Measurements from ENCODE around the gene REXO4.

Gene REXO4, protein sequence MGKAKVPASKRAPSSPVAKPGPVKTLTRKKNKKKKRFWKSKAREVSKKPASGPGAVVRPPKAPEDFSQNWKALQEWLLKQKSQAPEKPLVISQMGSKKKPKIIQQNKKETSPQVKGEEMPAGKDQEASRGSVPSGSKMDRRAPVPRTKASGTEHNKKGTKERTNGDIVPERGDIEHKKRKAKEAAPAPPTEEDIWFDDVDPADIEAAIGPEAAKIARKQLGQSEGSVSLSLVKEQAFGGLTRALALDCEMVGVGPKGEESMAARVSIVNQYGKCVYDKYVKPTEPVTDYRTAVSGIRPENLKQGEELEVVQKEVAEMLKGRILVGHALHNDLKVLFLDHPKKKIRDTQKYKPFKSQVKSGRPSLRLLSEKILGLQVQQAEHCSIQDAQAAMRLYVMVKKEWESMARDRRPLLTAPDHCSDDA

DNA sequence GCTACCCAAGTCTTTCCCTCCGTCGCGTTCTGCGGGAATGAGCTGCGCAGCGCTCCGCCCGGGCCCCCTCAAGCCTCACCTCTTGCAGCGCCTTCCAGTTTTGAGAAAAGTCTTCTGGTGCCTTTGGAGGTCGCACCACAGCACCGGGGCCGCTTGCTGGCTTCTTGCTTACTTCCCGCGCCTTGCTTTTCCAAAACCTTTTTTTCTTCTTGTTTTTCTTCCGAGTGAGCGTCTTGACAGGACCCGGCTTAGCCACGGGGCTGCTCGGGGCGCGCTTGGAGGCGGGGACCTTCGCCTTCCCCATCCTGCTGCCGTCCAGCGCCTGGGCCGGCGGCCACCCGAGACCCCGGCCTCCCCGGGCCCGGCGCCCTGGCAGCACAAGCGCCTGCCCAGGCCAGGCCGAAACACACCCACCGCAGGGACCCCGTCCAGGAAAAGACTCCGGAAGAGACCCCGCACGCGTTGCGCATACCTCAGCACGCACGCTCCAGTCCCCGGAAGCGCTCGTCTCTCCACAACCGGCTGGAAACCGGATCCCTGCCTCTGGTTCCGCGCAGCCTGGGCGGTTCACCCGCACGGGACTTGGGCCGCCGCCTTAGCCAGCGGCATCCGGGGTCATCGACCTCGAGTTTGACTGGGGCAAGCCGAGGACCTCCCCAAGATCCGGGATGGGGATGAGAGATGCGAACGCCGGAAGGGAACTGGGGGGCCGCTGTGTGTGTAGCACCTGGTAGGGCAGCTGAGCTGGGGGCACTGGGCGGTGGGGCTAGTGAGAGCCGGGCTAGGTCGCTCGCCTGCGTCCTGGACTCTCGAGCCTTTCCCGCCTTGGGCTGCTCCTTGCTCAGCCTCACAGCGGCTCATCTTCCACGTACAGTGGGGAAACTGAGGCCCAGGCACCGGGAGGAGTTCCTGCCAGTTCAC is at the start of gene REXO4:
REXO4 (minus strand) TSS at position 470 of the 921 bp plus-strand sequence; CDS start at position 304, 166 bp downstream.
- peak; percentile 92 for DNase-seq (ENCODE audit: low spot score)

DNA sequence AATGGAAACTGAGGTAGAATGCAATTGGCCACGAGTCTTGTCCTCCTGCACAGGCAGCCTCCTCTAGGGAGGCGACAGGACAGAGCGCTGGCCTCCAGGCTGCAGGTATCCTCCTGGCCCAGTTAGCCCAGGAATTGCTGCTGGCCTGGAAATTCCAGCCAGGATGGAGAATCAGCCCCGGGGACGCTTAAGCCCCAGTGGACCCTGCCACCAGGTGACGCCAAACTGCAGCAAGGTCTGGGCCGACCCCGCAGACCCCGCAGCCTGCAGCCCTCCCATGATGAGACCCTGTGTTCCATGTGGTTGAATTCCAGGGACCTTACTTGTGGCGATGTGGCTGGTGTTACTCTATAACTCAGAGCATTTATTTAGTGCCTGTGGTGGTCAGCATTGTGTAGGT is 49.3 kb upstream of the REXO4 start:
- DNase-seq (ENCODE audit: low spot score), result no peak

GRCh38 chr9:133465984-133466383 is 48.2 kb upstream of the REXO4 start:
- DNase-seq (ENCODE audit: low spot score), result no peak

DNA sequence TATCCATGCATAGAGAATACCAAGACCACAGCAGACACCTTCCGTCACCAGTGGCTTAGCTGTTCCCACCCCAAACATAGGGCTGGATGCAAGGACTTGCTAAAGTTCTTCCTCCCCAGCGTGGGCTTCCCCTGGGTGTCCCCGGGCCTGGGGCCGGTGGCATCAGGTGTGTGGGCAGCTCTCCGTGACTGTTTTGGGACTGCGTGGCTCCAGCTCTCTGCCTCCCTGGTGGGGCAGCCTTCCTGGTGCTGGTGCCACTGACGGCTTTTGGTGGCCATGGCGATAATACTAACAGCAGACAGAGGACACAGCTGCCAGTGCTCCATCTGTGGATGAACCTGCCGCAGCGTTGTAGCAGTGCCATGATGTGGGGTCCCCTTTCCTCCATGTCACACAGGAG is 46.8 kb upstream of the REXO4 start:
- DNase-seq (ENCODE audit: low spot score), result no peak

- no peak for DNase-seq (ENCODE audit: low spot score)
These were observed 46.2 kb upstream of the REXO4 start for GRCh38 chr9:133463864-133464615.

DNA sequence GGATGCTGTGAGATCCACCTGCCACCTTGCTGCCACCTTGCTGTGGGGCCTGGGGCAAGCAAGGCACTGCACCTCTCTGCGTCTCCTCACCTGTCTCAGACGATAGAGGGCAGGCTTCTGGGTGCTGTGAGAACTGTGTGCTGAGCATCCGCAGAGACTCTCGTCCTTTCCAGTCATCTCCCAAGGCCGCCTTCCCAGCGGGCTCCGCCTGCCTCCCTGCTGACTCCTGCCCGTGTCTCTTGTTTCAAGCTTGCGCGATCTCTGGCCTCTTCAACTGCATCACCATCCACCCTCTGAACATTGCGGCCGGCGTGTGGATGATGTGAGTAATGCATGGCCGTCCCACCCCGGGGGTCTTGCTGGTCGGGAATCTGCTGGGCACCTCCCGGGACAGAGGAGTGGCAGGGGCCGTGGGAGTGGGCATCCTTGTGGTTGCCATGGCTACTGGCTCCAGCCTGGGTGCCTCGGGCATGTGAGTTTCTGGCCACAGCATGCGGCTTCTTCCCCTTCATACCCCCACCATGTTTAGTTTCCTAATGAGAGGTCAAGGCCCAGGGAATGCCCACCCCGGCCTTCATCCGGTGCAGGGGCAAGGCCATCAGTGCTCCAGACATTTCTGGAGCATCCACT is 45.5 kb upstream of the REXO4 start:
- DNase-seq (ENCODE audit: low spot score), result no peak

DNA sequence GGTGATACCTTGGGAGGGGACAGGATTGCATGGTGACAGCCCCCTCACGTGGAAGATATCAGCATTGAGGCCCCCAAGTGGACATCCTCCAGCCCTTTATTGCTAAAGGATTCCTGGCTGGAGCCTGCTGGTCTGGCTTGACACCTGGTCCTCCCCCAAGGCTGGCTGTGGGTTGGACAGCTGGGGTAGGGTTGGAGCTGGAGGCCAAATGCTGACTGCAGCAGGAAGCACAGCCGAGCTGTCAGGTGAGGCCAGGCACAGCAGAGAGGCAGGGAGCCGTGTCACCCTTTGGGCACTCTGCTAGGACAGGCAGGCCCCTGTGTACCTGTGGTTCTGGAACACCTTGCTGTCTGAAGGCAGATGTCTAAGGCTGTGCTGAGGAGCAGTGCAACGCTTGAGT is 44.2 kb upstream of the REXO4 start:
- no peak for DNase-seq (ENCODE audit: low spot score)

GRCh38 chr9:133460405-133461175 is 42.8 kb upstream of the REXO4 start:
- DNase-seq (ENCODE audit: low spot score), result no peak

DNA sequence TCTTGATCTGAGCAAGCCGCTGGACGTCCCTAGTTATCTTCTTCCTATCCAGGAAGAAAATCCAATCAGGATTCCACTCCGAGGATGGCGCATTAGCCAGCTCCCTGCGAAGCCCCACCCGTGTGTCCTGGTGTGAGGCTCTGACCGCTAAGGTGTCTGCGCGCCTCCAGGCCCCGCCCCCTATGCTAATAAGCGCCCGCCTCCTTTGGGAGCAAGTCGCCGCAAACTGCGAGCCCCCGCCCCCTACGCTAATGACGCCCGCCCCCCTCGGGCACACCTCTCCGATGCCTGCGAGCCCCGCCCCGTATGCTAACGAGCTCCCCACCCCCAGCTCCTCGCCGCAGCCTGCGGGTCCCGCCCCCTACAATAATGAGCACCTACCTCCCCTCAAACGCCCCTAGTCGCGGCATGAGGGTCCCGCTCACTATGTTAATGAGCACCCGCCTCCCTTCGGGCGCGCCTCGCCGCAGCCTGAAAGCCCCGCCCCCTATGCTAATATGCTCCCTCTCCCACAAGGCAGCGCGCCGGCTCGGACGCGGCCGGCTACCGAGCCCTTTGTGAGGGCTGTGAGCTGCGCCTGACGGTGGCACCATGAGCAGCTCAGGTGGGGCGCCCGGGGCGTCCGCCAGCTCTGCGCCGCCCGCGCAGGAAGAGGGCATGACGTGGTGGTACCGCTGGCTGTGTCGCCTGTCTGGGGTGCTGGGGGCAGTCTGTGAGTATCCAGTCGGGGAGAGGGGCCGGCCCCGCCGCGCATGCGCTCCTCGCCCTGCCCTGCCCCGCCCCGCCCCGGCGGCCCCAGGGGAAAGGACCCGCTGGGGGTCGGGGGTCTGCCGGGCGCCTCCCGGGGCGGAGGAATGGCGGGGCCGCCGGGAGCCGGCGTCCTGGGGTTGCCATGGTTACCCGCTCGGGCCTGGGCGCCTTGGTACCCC is 41.9 kb upstream of the REXO4 start, which contains the start of gene CACFD1:
CACFD1 (plus strand) TSS at position 503 of the 929 bp plus-strand sequence; CDS start at position 592, 89 bp downstream.
- DNase-seq (ENCODE audit: low spot score), result peak; percentile 98

- no peak for DNase-seq (ENCODE audit: low spot score)
These were observed 41.0 kb upstream of the REXO4 start for GRCh38 chr9:133458643-133459312.

GRCh38 chr9:133457748-133458147 is 39.9 kb upstream of the REXO4 start:
- no peak for DNase-seq (ENCODE audit: low spot score)

- no peak for DNase-seq (ENCODE audit: low spot score)
These were observed 39.4 kb upstream of the REXO4 start for GRCh38 chr9:133457233-133457632.

DNA sequence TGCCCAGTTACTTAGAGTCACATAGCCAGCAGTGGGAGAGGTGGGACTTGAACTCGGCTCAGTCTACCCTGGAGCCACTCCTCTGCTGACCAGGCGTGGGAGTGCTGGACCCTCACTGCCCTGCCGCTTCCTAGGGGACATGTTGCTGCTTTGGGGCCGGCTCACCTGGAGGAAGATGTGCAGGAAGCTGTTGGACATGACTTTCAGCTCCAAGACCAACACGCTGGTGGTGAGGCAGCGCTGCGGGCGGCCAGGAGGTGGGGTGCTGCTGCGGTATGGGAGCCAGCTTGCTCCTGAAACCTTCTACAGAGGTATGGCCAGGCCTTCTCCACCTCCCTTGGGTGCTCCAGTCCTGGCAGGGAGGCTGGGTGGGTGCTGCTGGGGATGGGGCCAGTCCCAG is 38.6 kb upstream of the REXO4 start:
- DNase-seq (ENCODE audit: low spot score), result no peak

- no peak for DNase-seq (ENCODE audit: low spot score)
These were observed 38.1 kb upstream of the REXO4 start for GRCh38 chr9:133455936-133456335.

DNA sequence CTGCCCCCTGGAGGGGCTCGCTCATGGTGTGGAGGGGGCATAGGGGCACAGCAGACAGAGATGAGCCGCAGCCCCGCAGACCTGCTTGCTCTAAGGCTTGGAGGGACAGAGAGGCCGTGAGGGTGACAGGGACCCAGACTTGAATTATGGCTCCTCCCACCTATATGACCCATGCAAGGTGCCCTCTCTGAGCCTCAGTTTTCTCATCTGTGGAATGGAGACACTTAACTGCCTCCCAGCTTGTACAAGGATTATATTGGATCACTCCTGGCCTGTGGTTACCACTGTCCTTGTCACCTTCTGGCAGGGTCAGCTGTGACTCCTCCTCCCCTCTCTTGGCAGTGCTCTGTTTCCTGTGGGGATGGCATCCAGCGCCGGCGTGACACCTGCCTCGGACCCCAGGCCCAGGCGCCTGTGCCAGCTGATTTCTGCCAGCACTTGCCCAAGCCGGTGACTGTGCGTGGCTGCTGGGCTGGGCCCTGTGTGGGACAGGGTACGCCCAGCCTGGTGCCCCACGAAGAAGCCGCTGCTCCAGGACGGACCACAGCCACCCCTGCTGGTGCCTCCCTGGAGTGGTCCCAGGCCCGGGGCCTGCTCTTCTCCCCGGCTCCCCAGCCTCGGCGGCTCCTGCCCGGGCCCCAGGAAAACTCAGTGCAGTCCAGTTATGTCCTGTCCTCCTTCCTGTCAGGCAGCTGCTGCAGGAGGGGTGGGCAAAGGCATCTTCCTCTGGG is 37.3 kb upstream of the REXO4 start:
- DNase-seq (ENCODE audit: low spot score), result no peak

DNA sequence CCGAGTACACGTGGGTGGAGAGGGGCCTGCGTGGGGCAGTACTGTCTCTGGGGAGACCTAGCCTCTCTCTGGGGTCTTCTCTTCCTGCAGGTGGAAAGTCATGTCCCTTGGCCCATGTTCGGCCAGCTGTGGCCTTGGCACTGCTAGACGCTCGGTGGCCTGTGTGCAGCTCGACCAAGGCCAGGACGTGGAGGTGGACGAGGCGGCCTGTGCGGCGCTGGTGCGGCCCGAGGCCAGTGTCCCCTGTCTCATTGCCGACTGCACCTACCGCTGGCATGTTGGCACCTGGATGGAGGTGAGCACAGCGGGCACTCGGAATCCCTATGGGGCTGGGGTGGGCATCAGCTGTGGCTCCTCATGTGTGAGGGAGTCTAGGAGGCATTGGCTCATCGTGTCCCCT is 36.5 kb upstream of the REXO4 start:
- DNase-seq (ENCODE audit: low spot score), result no peak

DNA sequence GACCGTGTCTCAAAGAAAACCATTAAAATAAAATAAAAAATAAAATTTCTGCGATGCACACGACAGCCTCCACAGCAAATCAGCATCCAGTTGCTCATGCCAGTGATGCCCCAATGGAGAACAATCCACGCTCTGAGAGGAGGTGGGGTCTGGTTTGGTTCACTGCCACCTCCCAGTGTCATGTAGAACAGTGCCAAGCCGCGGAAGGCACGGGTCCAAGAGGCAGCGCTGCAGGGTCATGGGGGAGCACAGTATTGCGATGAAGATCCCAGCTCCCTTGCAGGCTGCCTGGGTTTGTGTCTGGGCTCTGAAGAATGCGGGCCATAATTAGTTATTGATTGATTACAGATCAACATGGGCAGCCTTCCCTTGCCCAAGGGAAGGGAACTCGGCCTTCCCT is 35.8 kb upstream of the REXO4 start:
- no peak for DNase-seq (ENCODE audit: low spot score)

DNA sequence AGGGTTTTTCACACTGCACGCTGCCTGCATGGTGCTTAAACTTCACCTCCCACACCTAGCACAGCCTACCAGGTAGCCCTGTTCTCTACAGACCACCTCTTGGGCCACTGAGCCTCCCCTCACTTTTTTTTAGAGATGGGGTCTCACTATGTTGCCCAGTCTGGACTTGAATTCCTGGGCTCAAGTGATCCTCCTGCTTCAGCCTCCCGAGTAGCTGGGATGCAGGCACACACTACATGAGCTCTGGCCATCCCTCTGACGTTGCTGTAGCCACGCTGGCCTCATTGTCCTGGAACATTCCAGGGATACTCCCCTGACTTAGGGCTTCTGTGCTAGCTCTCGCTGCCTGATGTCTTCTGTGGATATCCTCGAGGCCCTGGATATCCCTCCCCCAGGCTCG is 34.8 kb upstream of the REXO4 start:
- no peak for DNase-seq (ENCODE audit: low spot score)

All from GM03348 (cell line).